HEK293T (cell line): ENCODE measurements around the gene WIPF1.

ENCODE experiments used
- CTCF ChIA-PET: fragments of 350-600 bp; formaldehyde crosslinking; extraction: SDS; loops from one replicate; lab custom pipeline; 2021; ENCODE audit warnings: antibody characterized with exemption, inconsistent platforms; lab: Yijun Ruan, JAX
- POLR2A ChIA-PET: fragments of 350-600 bp; formaldehyde crosslinking; extraction: SDS; loops from one replicate; lab custom pipeline; 2020; ENCODE audit warnings: antibody characterized with exemption, inconsistent platforms; lab: Yijun Ruan, JAX
- DNase-seq: peaks from one replicate; pipeline ENCODE4 v3.0.0; 2012; ENCODE audit warnings: mixed read lengths; ENCODE audit errors: extremely low spot score
- ARNT ChIP-seq: fragments of 450-650 bp; IDR thresholded peaks from 2 replicates; pipeline ENCODE4 v1.6.1; 2017; ENCODE audit warnings: mild to moderate bottlenecking
- BHLHE40 ChIP-seq: fragments of 450-650 bp; IDR thresholded peaks from 2 replicates; pipeline ENCODE4 v1.6.1; 2016; ENCODE audit warnings: mild to moderate bottlenecking, moderate library complexity, borderline replicate concordance
- CTBP1 ChIP-seq: fragments of 450-650 bp; IDR thresholded peaks from 2 replicates; pipeline ENCODE4 v1.6.1; 2016; ENCODE audit warnings: borderline replicate concordance
- ELF4 ChIP-seq: fragments of 450-650 bp; IDR thresholded peaks from 2 replicates; pipeline ENCODE4 v1.6.1; 2017; ENCODE audit warnings: antibody characterized with exemption
- FOXA1 ChIP-seq: fragments of 450-650 bp; IDR thresholded peaks from 2 replicates; pipeline ENCODE4 v1.6.1; 2016; ENCODE audit warnings: mild to moderate bottlenecking
- FOXK2 ChIP-seq: fragments of 450-650 bp; IDR thresholded peaks from 2 replicates; pipeline ENCODE4 v1.6.1; 2016; ENCODE audit warnings: mild to moderate bottlenecking
- FOXM1 ChIP-seq: fragments of 450-650 bp; IDR thresholded peaks from 2 replicates; pipeline ENCODE4 v1.6.1; 2017; ENCODE audit warnings: mild to moderate bottlenecking, borderline replicate concordance
- HDGF ChIP-seq: fragments of 450-650 bp; IDR thresholded peaks from 2 replicates; pipeline ENCODE4 v1.6.1; 2017; ENCODE audit warnings: antibody characterized with exemption, borderline replicate concordance
- L3MBTL2 ChIP-seq: fragments of 450-650 bp; conservative IDR thresholded peaks from 2 replicates; pipeline ENCODE4 v1.6.1; 2016; ENCODE audit warnings: mild to moderate bottlenecking
- LEF1 ChIP-seq: fragments of 450-650 bp; IDR thresholded peaks from 2 replicates; pipeline ENCODE4 v1.6.1; 2017; ENCODE audit warnings: mild to moderate bottlenecking, borderline replicate concordance
- NFRKB ChIP-seq: fragments of 450-650 bp; IDR thresholded peaks from 2 replicates; pipeline ENCODE4 v1.6.1; 2016; ENCODE audit warnings: mild to moderate bottlenecking, moderate library complexity
- PKNOX1 ChIP-seq: fragments of 450-650 bp; IDR thresholded peaks from 2 replicates; pipeline ENCODE4 v1.6.1; 2016
- SP1 ChIP-seq: fragments of 450-650 bp; IDR thresholded peaks from 2 replicates; pipeline ENCODE4 v1.6.1; 2017
- SUZ12 ChIP-seq: fragments of 450-650 bp; IDR thresholded peaks from 2 replicates; pipeline ENCODE4 v1.6.1; 2016; ENCODE audit warnings: mild to moderate bottlenecking
- TARDBP ChIP-seq: fragments of 450-650 bp; IDR thresholded peaks from 2 replicates; pipeline ENCODE4 v1.6.1; 2016
- ZNF384 ChIP-seq: fragments of 450-650 bp; IDR thresholded peaks from 2 replicates; pipeline ENCODE4 v1.6.1; 2016

WIPF1 gene

GRCh38 chr2:174614261-174614660 is 16.7 kb upstream of the WIPF1 start:
- CTCF ChIA-PET, result no interaction called here
- TF ChIP-seq TARDBP, result no peak
- TF ChIP-seq PKNOX1, result no peak
- TF ChIP-seq BHLHE40, result no peak
- no peak for TF ChIP-seq FOXM1
- no peak for TF ChIP-seq ZNF384
- no peak for TF ChIP-seq LEF1
- TF ChIP-seq FOXK2, result no peak
- no peak for TF ChIP-seq ELF4
- no peak for TF ChIP-seq CTBP1
- TF ChIP-seq SUZ12, result no peak
- TF ChIP-seq SP1, result no peak
- TF ChIP-seq NFRKB, result no peak
- TF ChIP-seq L3MBTL2, result no peak
- no peak for TF ChIP-seq HDGF
- TF ChIP-seq ARNT, result no peak
- no peak for TF ChIP-seq FOXA1
- no peak for DNase-seq
- POLR2A ChIA-PET, result no interaction called here

GRCh38 chr2:174613531-174613930 is 15.9 kb upstream of the WIPF1 start:
- TF ChIP-seq SP1 (no peak), BHLHE40 (no peak), FOXK2 (no peak), CTBP1 (no peak), LEF1 (no peak), ELF4 (no peak), TARDBP (no peak), FOXM1 (no peak), ARNT (no peak), NFRKB (no peak), ZNF384 (no peak), PKNOX1 (no peak), SUZ12 (no peak), L3MBTL2 (no peak)
- POLR2A ChIA-PET, result no interaction called here

GRCh38 chr2:174612970-174613369 is 15.4 kb upstream of the WIPF1 start:
- CTCF ChIA-PET, result interaction anchor here (0.6 kb wide), 2 partner anchors 12 to 119 kb away, joined by 3 read pairs; no protein-coding TSS in a partner anchor
- POLR2A ChIA-PET, result no interaction called here

More at GRCh38 chr2:174613531-174613930, 15.9 kb upstream of the WIPF1 start:
- CTCF ChIA-PET, result interaction anchor here (0.6 kb wide), 1 partner anchor 118 kb away, joined by 3 read pairs; no protein-coding TSS in a partner anchor
- DNase-seq, result no peak

GRCh38 chr2:174611854-174612253 is 14.2 kb upstream of the WIPF1 start:
- ChIA-PET CTCF (no interaction called here), POLR2A (no interaction called here)
- no peak for TF ChIP-seq L3MBTL2
- TF ChIP-seq FOXK2, result no peak
- no peak for TF ChIP-seq PKNOX1
- no peak for TF ChIP-seq NFRKB
- no peak for TF ChIP-seq HDGF
- TF ChIP-seq BHLHE40, result no peak
- no peak for TF ChIP-seq LEF1
- TF ChIP-seq TARDBP, result no peak
- TF ChIP-seq CTBP1, result no peak
- TF ChIP-seq FOXA1, result no peak
- no peak for TF ChIP-seq ELF4
- no peak for TF ChIP-seq FOXM1
- no peak for DNase-seq

More at GRCh38 chr2:174612970-174613369, 15.4 kb upstream of the WIPF1 start:
- no peak for TF ChIP-seq SUZ12
- no peak for TF ChIP-seq ARNT
- no peak for TF ChIP-seq BHLHE40
- no peak for TF ChIP-seq CTBP1
- TF ChIP-seq TARDBP, result no peak
- no peak for TF ChIP-seq HDGF
- DNase-seq, result no peak

- DNase-seq, result no peak
- POLR2A ChIA-PET, result no interaction called here
- CTCF ChIA-PET, result no interaction called here
- TF ChIP-seq ELF4 (no peak), CTBP1 (no peak), PKNOX1 (no peak), FOXA1 (no peak), SP1 (no peak), NFRKB (no peak), LEF1 (no peak), L3MBTL2 (no peak), SUZ12 (no peak), ARNT (no peak), FOXM1 (no peak), HDGF (no peak), TARDBP (no peak), BHLHE40 (no peak), ZNF384 (no peak), FOXK2 (no peak)
Measured at GRCh38 chr2:174611006-174611405, 13.4 kb upstream of the WIPF1 start.
